ENCODE results near the gene MXRA7. TPM values are rescaled to one million over a fixed set of nuclear protein-coding genes. Genes with fewer than 3 reads are reported as not detected.
"Not testable (repeated sequence)": the region's sequence is repeated elsewhere in the genome, so short reads cannot be mapped to it uniquely, and the experiment has no call there.

Gene MXRA7
- total and polyA plus RNA-seq, 9 donors, result 107 to 759 (median 187) TPM

GRCh38 chr17:76740329-76741118 lies 29.8 kb upstream of the MXRA7 start:
- 63 to 72% (median 70%) methylated on average over 5 of the region's 5 CpGs for WGBS, 3 donors
- DNase-seq, result no peak
- Histone ChIP-seq H3K9me3 (no peaks in the 10 kb centered on the region), H3K4me1 (ENCODE audit: insufficient read depth) (no peaks in the 10 kb centered on the region), H3K36me3 (no peaks in the 10 kb centered on the region), H3K4me3 (no peak overlapping the region), H3K27me3 (no peaks in the 10 kb centered on the region), H3K27ac (no peak overlapping the region)
- intact Hi-C loops (cut with DNase I), result loop anchor here in 1 of 4 donors (10.0 kb wide), 1 partner anchor 1664 kb away; no protein-coding TSS in a partner anchor
- no peak for TF ChIP-seq EP300 (IDR thresholded peaks at IDR 0.05)
- TF ChIP-seq POLR2A (IDR thresholded peaks at IDR 0.05), result no peak
- no peak for TF ChIP-seq CTCF (IDR thresholded peaks at IDR 0.05)

- H3K36me3 ChIP-seq; H3K4me1 ChIP-seq (ENCODE audit: insufficient read depth); H3K27me3 ChIP-seq; H3K4me3 ChIP-seq; H3K9me3 ChIP-seq; H3K27ac ChIP-seq: not testable (repeated sequence)
- intact Hi-C loops (cut with DNase I), result loop anchor here in 1 of 4 donors (10.0 kb wide), 1 partner anchor 1665 kb away; no protein-coding TSS in a partner anchor
- WGBS, 3 donors, result 86 to 91% (median 88%) methylated on average over 17 of the region's 17 CpGs
- DNase-seq, result peak in 1 of 5 donors; percentile 26
Observed at GRCh38 chr17:76739568-76740115, 28.9 kb upstream of the MXRA7 start.

GRCh38 chr17:76738468-76738850 lies 27.7 kb upstream of the MXRA7 start:
- H3K4me3 ChIP-seq, result peak overlapping the region; percentile 87
- no peaks in the 10 kb centered on the region for H3K9me3 ChIP-seq
- 1 to 2% (median 2%) methylated on average over 7 of the region's 7 CpGs for WGBS, 3 donors
- no peaks in the 10 kb centered on the region for H3K36me3 ChIP-seq
- no peaks in the 10 kb centered on the region for H3K4me1 ChIP-seq (ENCODE audit: insufficient read depth)
- DNase-seq, result no peak
- H3K27me3 ChIP-seq, result no peaks in the 10 kb centered on the region
- intact Hi-C loops (cut with DNase I), result no loop called here
- H3K27ac ChIP-seq, result peak overlapping the region in 1 of 2 donors; percentile 99
- no peak for TF ChIP-seq CTCF (IDR thresholded peaks at IDR 0.05)
- no peak for TF ChIP-seq POLR2A (IDR thresholded peaks at IDR 0.05)
- no peak for TF ChIP-seq EP300 (IDR thresholded peaks at IDR 0.05)

GRCh38 chr17:76737676-76738467 lies 27.1 kb upstream of the MXRA7 start, which contains the start of gene MFSD11:
MFSD11 (plus strand) TSS chr17:76738119; CDS start chr17:76738353, 234 bp downstream.
- intact Hi-C loops (cut with DNase I), result no loop called here
- H3K9me3 ChIP-seq, result no peaks in the 10 kb centered on the region
- peak within 1 kb of the TSS; percentile 87 for H3K4me3 ChIP-seq
- TF ChIP-seq CTCF (IDR thresholded peaks at IDR 0.05), result peak in 2 of 3 donors; percentile 25 to 42
- TF ChIP-seq POLR2A (IDR thresholded peaks at IDR 0.05), result peak; percentile 48
- no peak for TF ChIP-seq EP300 (IDR thresholded peaks at IDR 0.05)
- peak; percentile 93 to 96 (median 93) for DNase-seq
- H3K36me3 ChIP-seq, result no peaks in the 10 kb centered on the region
- H3K27me3 ChIP-seq, result no peaks in the 10 kb centered on the region
- 0% methylated on average over 56 to 57 of the region's 57 CpGs for WGBS, 3 donors
- H3K4me1 ChIP-seq (ENCODE audit: insufficient read depth), result no peaks in the 10 kb centered on the region
- H3K27ac ChIP-seq, result peak within 1 kb of the TSS; percentile 97 to 99
